IMR-90 (cell line): ENCODE data around the gene ANXA4. TPM values are rescaled to one million over a fixed set of nuclear protein-coding genes. Genes with fewer than 3 reads are reported as not detected.
A peak's percentile ranks its signal among the peaks of the same experiment; 100 is the strongest.

ENCODE experiments used
- ATAC-seq: fragments of 200-7000 bp; cut with Tn5 transposase; 2 replicates; pipeline ENCODE4 v1.9.1; 2020; ENCODE audit warnings: low read depth, mild to moderate bottlenecking, moderate library complexity
- BruUV-seq: library from RNA; stranded (reverse); fragments of 400-500 nt; replicated peaks from 2 replicates; lab custom pipeline; 2021; lab: Mats Ljungman, UMichigan
- CTCF ChIA-PET: fragments of 300-600 bp; formaldehyde crosslinking; extraction: SDS; loops from one replicate; lab custom pipeline; 2021; ENCODE audit warnings: antibody characterized with exemption; lab: Yijun Ruan, JAX
- POLR2A ChIA-PET: fragments of 300-600 bp; sonication (Branson Sonifier 250); formaldehyde crosslinking; loops from one replicate; lab custom pipeline; 2022; ENCODE audit warnings: antibody characterized with exemption; ENCODE audit not compliant: unreplicated experiment; lab: Charles Lee
- DNase-seq: peaks from one replicate; pipeline ENCODE4 v3.0.0; 2013
- H2AFZ ChIP-seq: replicated peaks from 2 replicates; pipeline ENCODE3; 2013; ENCODE audit warnings: low read length, mild to moderate bottlenecking; ENCODE audit not compliant: poor library complexity
- H2AK5ac ChIP-seq: 2 replicates; pipeline ENCODE4 v1.6.1; 2013; ENCODE audit warnings: low read depth, low read length, inconsistent platforms
- H2AK9ac ChIP-seq: replicated peaks from 2 replicates; pipeline ENCODE3; 2013; ENCODE audit warnings: mild to moderate bottlenecking, low read depth, low read length, moderate library complexity; ENCODE audit not compliant: poor library complexity
- H2BK120ac ChIP-seq: 2 replicates; pipeline ENCODE4 v1.6.1; 2013; ENCODE audit warnings: low read depth, low read length, inconsistent platforms
- H2BK15ac ChIP-seq: 3 replicates; pipeline ENCODE4 v1.6.1; 2013; ENCODE audit warnings: low read depth, low read length, inconsistent platforms
- H2BK20ac ChIP-seq: 2 replicates; pipeline ENCODE4 v1.6.1; 2013; ENCODE audit warnings: low read depth, mild to moderate bottlenecking, inconsistent platforms, low read length, moderate library complexity
- H2BK5ac ChIP-seq: 2 replicates; pipeline ENCODE4 v1.6.1; 2013; ENCODE audit warnings: mild to moderate bottlenecking, low read depth, low read length, inconsistent platforms; ENCODE audit not compliant: poor library complexity, severe bottlenecking
- H3K14ac ChIP-seq: replicated peaks from 2 replicates; pipeline ENCODE4 v1.6.1; 2013; ENCODE audit warnings: low read depth, low read length, inconsistent platforms
- H3K18ac ChIP-seq: 2 replicates; pipeline ENCODE4 v1.6.1; 2013; ENCODE audit warnings: low read depth, low read length, control low read depth
- H3K23ac ChIP-seq: 2 replicates; pipeline ENCODE4 v1.6.1; 2013; ENCODE audit warnings: low read depth, low read length, inconsistent platforms
- H3K27ac ChIP-seq: 2 replicates; pipeline ENCODE4 v1.5.1; 2013; ENCODE audit warnings: mild to moderate bottlenecking, control low read depth, low read length; ENCODE audit not compliant: insufficient read depth
- H3K27me3 ChIP-seq: 2 replicates; pipeline ENCODE4 v1.6.1; 2013; ENCODE audit warnings: low read length; ENCODE audit not compliant: control insufficient read depth, insufficient read depth
- H3K36me3 ChIP-seq: 2 replicates; pipeline ENCODE4 v1.6.1; 2013; ENCODE audit warnings: low read length, mixed read lengths; ENCODE audit not compliant: control insufficient read depth, insufficient read depth
- H3K4ac ChIP-seq: 2 replicates; pipeline ENCODE4 v1.6.1; 2013; ENCODE audit warnings: low read depth, low read length, inconsistent platforms
- H3K4me1 ChIP-seq: 2 replicates; pipeline ENCODE4 v1.6.1; 2013; ENCODE audit warnings: low read length, mixed read lengths; ENCODE audit not compliant: control insufficient read depth, insufficient read depth
- H3K4me2 ChIP-seq: 2 replicates; pipeline ENCODE4 v1.6.1; 2013; ENCODE audit warnings: low read depth, mild to moderate bottlenecking, control low read depth, low read length, moderate library complexity
- H3K4me3 ChIP-seq: 2 replicates; pipeline ENCODE4 v1.5.1; 2013; ENCODE audit warnings: low read depth, mild to moderate bottlenecking, control low read depth, low read length, moderate library complexity; ENCODE audit not compliant: insufficient read depth
- H3K56ac ChIP-seq: 2 replicates; pipeline ENCODE4 v1.6.1; 2013; ENCODE audit warnings: low read length, inconsistent platforms; ENCODE audit not compliant: insufficient read depth; ENCODE audit errors: extremely low read depth
- H3K79me1 ChIP-seq, 2 experiments: 2 replicates each; pipeline ENCODE4 v1.6.1; 2013; ENCODE audit warnings: low read length in 2 of 2, inconsistent platforms in 1 of 2, low read depth in 1 of 2
- H3K9ac ChIP-seq: 2 replicates; pipeline ENCODE4 v1.6.1; 2013; ENCODE audit warnings: low read depth, low read length, control low read depth
- H3K9me1 ChIP-seq: 2 replicates; pipeline ENCODE4 v1.6.1; 2013; ENCODE audit warnings: low read length, inconsistent platforms; ENCODE audit not compliant: insufficient read depth
- H3K9me3 ChIP-seq: 2 replicates; pipeline ENCODE4 v1.6.1; 2013; ENCODE audit warnings: low read length; ENCODE audit not compliant: control insufficient read depth, insufficient read depth
- H4K20me1 ChIP-seq: 2 replicates; pipeline ENCODE4 v1.6.1; 2013; ENCODE audit warnings: low read length, inconsistent platforms; ENCODE audit not compliant: insufficient read depth
- H4K5ac ChIP-seq: 2 replicates; pipeline ENCODE4 v1.6.1; 2013; ENCODE audit warnings: mild to moderate bottlenecking, low read depth, low read length, control low read depth
- H4K8ac ChIP-seq, 2 experiments: 2 replicates each; pipeline ENCODE4 v1.6.1; 2013; ENCODE audit warnings: low read depth in 2 of 2, low read length in 2 of 2, control low read depth in 1 of 2, inconsistent platforms in 1 of 2
- H4K91ac ChIP-seq: 2 replicates; pipeline ENCODE4 v1.6.1; 2013; ENCODE audit warnings: low read depth, low read length, inconsistent platforms; ENCODE audit not compliant: insufficient read depth
- BHLHE40 ChIP-seq: fragments of 150-350 bp; IDR thresholded peaks from 2 replicates; pipeline ENCODE4 v1.6.1; 2016; ENCODE audit warnings: mild to moderate bottlenecking, low read depth, low read length
- CEBPB ChIP-seq: IDR thresholded peaks from 2 replicates; pipeline ENCODE4 v1.6.1; 2012; ENCODE audit warnings: low read depth, low read length, improper control_type of control experiment
- CHD1 ChIP-seq: IDR thresholded peaks from 2 replicates; pipeline ENCODE4 v1.6.1; 2012; ENCODE audit warnings: low read depth, low read length, improper control_type of control experiment
- FOS ChIP-seq: fragments of 150-350 bp; IDR thresholded peaks from 2 replicates; pipeline ENCODE4 v1.6.1; 2016; ENCODE audit warnings: low read depth, low read length
- MAFK ChIP-seq: IDR thresholded peaks from 2 replicates; pipeline ENCODE4 v1.6.1; 2012; ENCODE audit warnings: low read depth, low read length, improper control_type of control experiment
- MAZ ChIP-seq: IDR thresholded peaks from 2 replicates; pipeline ENCODE4 v1.6.1; 2012; ENCODE audit warnings: low read depth, mild to moderate bottlenecking, low read length, improper control_type of control experiment, moderate library complexity, borderline replicate concordance
- MXI1 ChIP-seq: IDR thresholded peaks from 2 replicates; pipeline ENCODE4 v1.6.1; 2012; ENCODE audit warnings: low read depth, mild to moderate bottlenecking, low read length, moderate library complexity, borderline replicate concordance
- NFE2L2 ChIP-seq: fragments of 150-350 bp; IDR thresholded peaks from 2 replicates; pipeline ENCODE4 v1.6.1; 2016; ENCODE audit warnings: low read depth, mild to moderate bottlenecking, low read length
- POLR2A ChIP-seq: IDR thresholded peaks from 2 replicates; pipeline ENCODE4 v1.6.1; 2012; ENCODE audit warnings: mild to moderate bottlenecking, low read depth, low read length
- RAD21 ChIP-seq: IDR thresholded peaks from 2 replicates; pipeline ENCODE4 v1.6.1; 2012; ENCODE audit warnings: low read length, improper control_type of control experiment
- RCOR1 ChIP-seq: IDR thresholded peaks from 2 replicates; pipeline ENCODE4 v1.6.1; 2012; ENCODE audit warnings: mild to moderate bottlenecking, low read length, improper control_type of control experiment; ENCODE audit not compliant: insufficient replicate concordance
- RFX5 ChIP-seq: IDR thresholded peaks from 2 replicates; pipeline ENCODE4 v1.8.0; 2012; ENCODE audit warnings: low read depth, mild to moderate bottlenecking, low read length, moderate library complexity
- WGBS, 2 experiments: methylation state at CpG; one replicate each; pipeline versions ENCODE4 v1.1.5 to v1.1.7; 2013; ENCODE audit warnings: missing lambda C conversion rate in 2 of 2; ENCODE audit not compliant: insufficient read length in 1 of 2; ENCODE audit errors: extremely low coverage in 2 of 2; 5-methylcytosine and 5-hydroxymethylcytosine counted together
- dilution Hi-C: fragments of 300-500 bp; cut with HindIII; formaldehyde crosslinking; loops from one replicate; pipeline ENCODE4 v1.14.3; 2018; ENCODE audit warnings: low sequenced_read_pairs; ENCODE audit not compliant: unreplicated experiment
- in situ Hi-C: fragments of 300-500 bp; cut with MboI; formaldehyde crosslinking; loops from 3 replicates; pipeline ENCODE4 v1.14.3; 2019; ENCODE audit warnings: low sequenced_read_pairs, inconsistent platforms, mixed read lengths
- intact Hi-C: fragments of 100-400 bp; cut with micrococcal nuclease; formaldehyde crosslinking; loops from 2 replicates; pipeline ENCODE4 v1.10.0; 2022
- polyA plus RNA-seq, 3 experiments: library from polyadenylated mRNA; depleted of rRNA; stranded (reverse); fragments of >200 nt; gene quantifications; 2 replicates each; pipeline ENCODE4 v1.2.3, GENCODE V29; 2012; ENCODE audit warnings: low replicate concordance in 1 of 3
- total RNA-seq: library from RNA; depleted of rRNA; stranded (reverse); fragments of >200 nt; gene quantifications from 2 replicates; pipeline ENCODE4 v1.2.3, GENCODE V29; 2012
- TF ChIP-seq, protein P1 (sequence below): conservative IDR thresholded peaks from 2 replicates; pipeline ENCODE4 v1.5.1; 2012; ENCODE audit warnings: mild to moderate bottlenecking, low read depth, low read length, improper control_type of control experiment
- TF ChIP-seq, protein P2 (sequence below): fragments of 150-350 bp; IDR thresholded peaks from 2 replicates; pipeline ENCODE4 v1.6.1; 2016; ENCODE audit warnings: low read depth, mild to moderate bottlenecking, low read length, moderate library complexity, borderline replicate concordance
- TF ChIP-seq, protein P3 (sequence below): fragments of 150-350 bp; IDR thresholded peaks from 2 replicates; pipeline ENCODE4 v1.6.1; 2017; ENCODE audit warnings: mild to moderate bottlenecking, antibody characterized with exemption, low read length, low read depth

The ANXA4 gene
- total and polyA plus RNA-seq, 2 of the 4 experiments (the other 2 are of a cell fraction): 22.2 to 72.0 TPM

DNA sequence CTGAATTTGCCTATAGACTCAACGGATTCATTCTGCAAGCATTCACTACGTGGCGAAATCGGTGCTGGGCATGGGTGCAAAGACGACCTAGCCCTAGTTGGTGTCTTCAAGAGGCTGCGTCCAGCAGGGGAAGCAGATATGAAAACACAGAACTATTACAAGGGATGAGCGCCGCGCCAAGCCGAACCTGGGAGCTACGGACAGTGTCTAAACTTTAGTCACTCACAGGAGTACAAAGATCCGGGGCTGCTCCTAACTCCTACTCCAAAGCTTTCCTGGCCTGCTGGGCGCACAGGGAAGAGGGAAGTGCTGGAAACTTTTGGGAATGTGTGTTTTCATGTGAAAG lies 732 bp upstream of the ANXA4 start:
- Histone ChIP-seq H3K9me1 (peaks cover 8% of the 10 kb centered on the region; the same call in 1 of the 2 replicates), H3K18ac (peak overlapping the region; percentile 72), H2AFZ (peak overlapping the region; percentile 94), H3K9ac (peak overlapping the region; percentile 88), H3K27me3 (no peaks in the 10 kb centered on the region), H4K91ac (peak overlapping the region; percentile 51), H2BK5ac (peak overlapping the region; percentile 31), H2AK5ac (no peak overlapping the region), H3K4me1 (peaks cover 2% of the 10 kb centered on the region), H3K27ac (peak overlapping the region; percentile 79), H4K8ac (peak overlapping the region; percentile 63 to 65), H3K14ac (peak overlapping the region; percentile 65), H3K79me1 (peaks cover 22 to 33% of the 10 kb centered on the region in 2 experiments; a peak in 3 of 4 replicates), H3K36me3 (no peaks in the 10 kb centered on the region), H3K4ac (peak overlapping the region; percentile 51), H2BK15ac (peak overlapping the region; percentile 11; the same call in 1 of the 3 replicates), H4K20me1 (0 out of 2 replicates have a peak, but pooled peaks cover 4% of the 10 kb centered on the region), H2BK20ac (no peak overlapping the region), H2BK120ac (peak overlapping the region; percentile 17; the same call in 1 of the 2 replicates), H4K5ac (peak overlapping the region; percentile 63), H3K4me3 (peak overlapping the region; percentile 89), H3K4me2 (peak overlapping the region; percentile 91), H3K9me3 (no peaks in the 10 kb centered on the region), H3K23ac (peak overlapping the region; percentile 69), H2AK9ac (peak overlapping the region; percentile 94), H3K56ac (peak overlapping the region; percentile 69)
- dilution Hi-C loops (no loop called here), in situ Hi-C loops (loop anchor here (25.0 kb wide), 1 partner anchor 321 kb away; no protein-coding TSS in a partner anchor), intact Hi-C loops (loop anchor here (5.0 kb wide), 2 partner anchors 56 to 76 kb away; no protein-coding TSS in a partner anchor)
- DNase-seq (peak; percentile 74), ATAC-seq (peak; percentile 48)
- no TSS peak for BruUV-seq
- ChIA-PET CTCF (interaction anchor here (1.0 to 3.0 kb wide), 3 partner anchors 15 to 75 kb away, joined by 3 to 14 read pairs (median 5); no protein-coding TSS in a partner anchor), POLR2A (interaction anchor here (0.7 kb wide), 1 partner anchor 75 kb away, joined by 4 read pairs; no protein-coding TSS in a partner anchor)
- WGBS, 2 experiments: 0% methylated on average over 1 of the region's 13 CpGs; no CpG with 5 or more reads in 1 of the 2 experiments
- TF ChIP-seq FOS: no peak
- TF ChIP-seq RFX5: no peak
- TF ChIP-seq, protein P1, sequence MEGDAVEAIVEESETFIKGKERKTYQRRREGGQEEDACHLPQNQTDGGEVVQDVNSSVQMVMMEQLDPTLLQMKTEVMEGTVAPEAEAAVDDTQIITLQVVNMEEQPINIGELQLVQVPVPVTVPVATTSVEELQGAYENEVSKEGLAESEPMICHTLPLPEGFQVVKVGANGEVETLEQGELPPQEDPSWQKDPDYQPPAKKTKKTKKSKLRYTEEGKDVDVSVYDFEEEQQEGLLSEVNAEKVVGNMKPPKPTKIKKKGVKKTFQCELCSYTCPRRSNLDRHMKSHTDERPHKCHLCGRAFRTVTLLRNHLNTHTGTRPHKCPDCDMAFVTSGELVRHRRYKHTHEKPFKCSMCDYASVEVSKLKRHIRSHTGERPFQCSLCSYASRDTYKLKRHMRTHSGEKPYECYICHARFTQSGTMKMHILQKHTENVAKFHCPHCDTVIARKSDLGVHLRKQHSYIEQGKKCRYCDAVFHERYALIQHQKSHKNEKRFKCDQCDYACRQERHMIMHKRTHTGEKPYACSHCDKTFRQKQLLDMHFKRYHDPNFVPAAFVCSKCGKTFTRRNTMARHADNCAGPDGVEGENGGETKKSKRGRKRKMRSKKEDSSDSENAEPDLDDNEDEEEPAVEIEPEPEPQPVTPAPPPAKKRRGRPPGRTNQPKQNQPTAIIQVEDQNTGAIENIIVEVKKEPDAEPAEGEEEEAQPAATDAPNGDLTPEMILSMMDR: 0 out of 2 replicates have a peak, but pooled peaks have one; percentile 13
- TF ChIP-seq, protein P2, sequence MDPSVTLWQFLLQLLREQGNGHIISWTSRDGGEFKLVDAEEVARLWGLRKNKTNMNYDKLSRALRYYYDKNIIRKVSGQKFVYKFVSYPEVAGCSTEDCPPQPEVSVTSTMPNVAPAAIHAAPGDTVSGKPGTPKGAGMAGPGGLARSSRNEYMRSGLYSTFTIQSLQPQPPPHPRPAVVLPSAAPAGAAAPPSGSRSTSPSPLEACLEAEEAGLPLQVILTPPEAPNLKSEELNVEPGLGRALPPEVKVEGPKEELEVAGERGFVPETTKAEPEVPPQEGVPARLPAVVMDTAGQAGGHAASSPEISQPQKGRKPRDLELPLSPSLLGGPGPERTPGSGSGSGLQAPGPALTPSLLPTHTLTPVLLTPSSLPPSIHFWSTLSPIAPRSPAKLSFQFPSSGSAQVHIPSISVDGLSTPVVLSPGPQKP: no peak
- TF ChIP-seq RAD21: 0 out of 2 replicates have a peak, but pooled peaks have one; percentile 16
- TF ChIP-seq CEBPB: 0 out of 2 replicates have a peak, but pooled peaks have one; percentile 31
- no peak for TF ChIP-seq MAFK
- TF ChIP-seq MAZ: no peak
- TF ChIP-seq RCOR1: no peak
- no peak for TF ChIP-seq POLR2A
- TF ChIP-seq, protein P3, sequence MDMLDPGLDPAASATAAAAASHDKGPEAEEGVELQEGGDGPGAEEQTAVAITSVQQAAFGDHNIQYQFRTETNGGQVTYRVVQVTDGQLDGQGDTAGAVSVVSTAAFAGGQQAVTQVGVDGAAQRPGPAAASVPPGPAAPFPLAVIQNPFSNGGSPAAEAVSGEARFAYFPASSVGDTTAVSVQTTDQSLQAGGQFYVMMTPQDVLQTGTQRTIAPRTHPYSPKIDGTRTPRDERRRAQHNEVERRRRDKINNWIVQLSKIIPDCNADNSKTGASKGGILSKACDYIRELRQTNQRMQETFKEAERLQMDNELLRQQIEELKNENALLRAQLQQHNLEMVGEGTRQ: no peak
- no peak for TF ChIP-seq MXI1
- no peak for TF ChIP-seq CHD1
- TF ChIP-seq NFE2L2: no peak
- no peak for TF ChIP-seq BHLHE40
